K562 (cell line): Measurements from ENCODE around the gene WDR90. TPM values are rescaled to one million over a fixed set of nuclear protein-coding genes. Genes with fewer than 3 reads are reported as not detected.

ENCODE experiments used
- CBX8 ChIP-seq: fragments of 200-600 bp; sonication (generic); IDR thresholded peaks from 2 replicates; pipeline ENCODE4 v1.6.1; 2012; ENCODE audit warnings: borderline replicate concordance, mixed run types, low read depth, mild to moderate bottlenecking, moderate library complexity, mixed read lengths, low read length, control low read depth, inconsistent platforms; ENCODE audit not compliant: poor library complexity, severe bottlenecking; ENCODE audit errors: extremely low read depth
- EP400 ChIP-seq: fragments of 450-650 bp; IDR thresholded peaks from 2 replicates; pipeline ENCODE4 v1.6.1; 2017; ENCODE audit warnings: antibody characterized with exemption, mild to moderate bottlenecking, moderate library complexity
- FOXM1 ChIP-seq, 2 experiments: fragments of 450-650 bp in 1 of 2; sonication (generic) in 1 of 2; formaldehyde crosslinking in 1 of 2; IDR thresholded peaks; 2 replicates each; pipeline versions ENCODE4 v1.6.1 to v1.9.0; 2017 to 2022; ENCODE audit warnings: low read depth in 2 of 2, mild to moderate bottlenecking in 2 of 2, missing genetic modification reagents in 1 of 2, moderate library complexity in 1 of 2
- GABPB1 ChIP-seq: sonication (generic); formaldehyde crosslinking; IDR thresholded peaks from 2 replicates; pipeline ENCODE4 v1.8.0; 2022; ENCODE audit warnings: mild to moderate bottlenecking, missing genetic modification reagents
- HMGN3 ChIP-seq: IDR thresholded peaks from 2 replicates; pipeline ENCODE4 v1.6.1; 2011; ENCODE audit warnings: borderline replicate concordance, low read depth, mild to moderate bottlenecking, mixed read lengths, low read length; ENCODE audit not compliant: insufficient read length; ENCODE audit errors: extremely low read depth
- HNRNPL ChIP-seq: fragments of 200-400 bp; formaldehyde crosslinking; IDR thresholded peaks from 2 replicates; pipeline ENCODE4 v1.6.1; 2017; ENCODE audit warnings: low read depth, mild to moderate bottlenecking, low read length
- LEF1 ChIP-seq: fragments of 450-650 bp; IDR thresholded peaks from 2 replicates; pipeline ENCODE4 v1.6.1; 2016; ENCODE audit warnings: mild to moderate bottlenecking
- MAFG ChIP-seq: fragments of 450-650 bp; conservative IDR thresholded peaks from 2 replicates; pipeline ENCODE4 v1.6.1; 2016; ENCODE audit warnings: missing genetic modification characterization, missing compliant biosample characterization
- MBD2 ChIP-seq: sonication (generic); IDR thresholded peaks from 2 replicates; pipeline ENCODE4 v1.6.1; 2016; ENCODE audit warnings: low read depth, borderline replicate concordance
- MXI1 ChIP-seq: IDR thresholded peaks from 2 replicates; pipeline ENCODE4 v1.6.1; 2011; ENCODE audit warnings: low read depth, mild to moderate bottlenecking, improper control_type of control experiment, low read length
- NFE2 ChIP-seq: IDR thresholded peaks from 2 replicates; pipeline ENCODE4 v1.6.1; 2014; ENCODE audit warnings: antibody characterized with exemption, low read depth
- NRF1 ChIP-seq, 2 experiments: fragments of 450-650 bp; IDR thresholded peaks in 1 of 2; conservative IDR thresholded peaks in 1 of 2; 2 replicates each; pipeline ENCODE4 v1.6.1; 2014; ENCODE audit warnings: mild to moderate bottlenecking in 2 of 2
- POLR2G ChIP-seq: fragments of 200-400 bp; formaldehyde crosslinking; IDR thresholded peaks from 2 replicates; pipeline ENCODE4 v1.6.1; 2017; ENCODE audit warnings: low read depth, mild to moderate bottlenecking, antibody characterized with exemption, low read length, moderate library complexity
- POLR3G ChIP-seq: IDR thresholded peaks from 2 replicates; pipeline ENCODE4 v1.6.1; 2011; ENCODE audit not compliant: insufficient read length, insufficient replicate concordance; ENCODE audit errors: extremely low read depth
- SMAD3 ChIP-seq: fragments of 450-650 bp; formaldehyde crosslinking; conservative IDR thresholded peaks from 2 replicates; pipeline ENCODE4 v1.4.0; 2020; ENCODE audit warnings: mild to moderate bottlenecking
- SMARCA5 ChIP-seq: fragments of 450-650 bp; IDR thresholded peaks from 2 replicates; pipeline ENCODE4 v1.6.1; 2016
- SP1 ChIP-seq: sonication (generic); formaldehyde crosslinking; IDR thresholded peaks from 2 replicates; pipeline ENCODE4 v1.8.1; 2022; ENCODE audit warnings: mild to moderate bottlenecking, missing genetic modification reagents
- SRF ChIP-seq, 2 experiments: fragments of 250-450, 450-650 bp in 1 of 2; sonication (Bioruptor Pico) in 1 of 2; sonication (generic) in 1 of 2; formaldehyde crosslinking; IDR thresholded peaks; 2 replicates each; pipeline versions ENCODE4 v1.5.0 to v1.5.1; 2020 to 2022; ENCODE audit warnings: mild to moderate bottlenecking in 1 of 2, missing genetic modification reagents in 1 of 2
- TARDBP ChIP-seq: fragments of 450-650 bp; IDR thresholded peaks from 2 replicates; pipeline ENCODE4 v1.6.1; 2016
- TEAD4 ChIP-seq, 2 experiments: sonication (generic) in 1 of 2; formaldehyde crosslinking in 1 of 2; IDR thresholded peaks; 2 replicates each; pipeline versions ENCODE4 v1.6.1 to v1.8.0; 2012 to 2022; ENCODE audit warnings: borderline replicate concordance in 1 of 2, inconsistent platforms in 1 of 2, low read length in 1 of 2, mild to moderate bottlenecking in 1 of 2, missing genetic modification reagents in 1 of 2
- ZNF263 ChIP-seq: sonication (generic); formaldehyde crosslinking; IDR thresholded peaks from 2 replicates; pipeline ENCODE4 v1.8.0; 2022; ENCODE audit warnings: mild to moderate bottlenecking, missing genetic modification reagents, borderline replicate concordance
- polyA plus RNA-seq, 8 experiments: library from polyadenylated mRNA; depleted of rRNA in 4 of 8; stranded (reverse) in 5 of 8; unstranded in 3 of 8; fragments of >200 nt; fragmentation: Nextera tagmentation in 2 of 8; fragmentation: Illumina TruSeq in 1 of 8; extraction: Ambion mirVana in 2 of 8; extraction: Trizol in 1 of 8; gene quantifications; 2 replicates each; pipeline versions ENCODE4 v1.2.1 to v1.2.3, GENCODE V29; 2011 to 2014; ENCODE audit warnings: inconsistent platforms in 1 of 8, missing spikeins in 1 of 8
- total RNA-seq, 7 experiments: library from RNA; depleted of rRNA in 6 of 7; stranded (reverse); fragments of >200 nt in 6 of 7; fragmentation: Illumina TruSeq in 2 of 7; extraction: Trizol in 2 of 7; gene quantifications; 2 replicates each; pipeline versions ENCODE4 v1.2.1 to v1.2.3, GENCODE V29; 2011 to 2021; ENCODE audit warnings: low replicate concordance in 1 of 7
- TF ChIP-seq, protein P1 (sequence below): sonication (generic); formaldehyde crosslinking; IDR thresholded peaks from 2 replicates; pipeline ENCODE4 v1.8.1; 2023; ENCODE audit warnings: mild to moderate bottlenecking, missing genetic modification reagents
- TF ChIP-seq, protein P2 (sequence below): fragments of 250-450 bp; sonication (Bioruptor Pico); IDR thresholded peaks from 2 replicates; pipeline ENCODE4 v1.8.0; 2021; ENCODE audit warnings: moderate library complexity, mild to moderate bottlenecking, inconsistent platforms
- TF ChIP-seq, protein P3 (sequence below): sonication (generic); formaldehyde crosslinking; IDR thresholded peaks from 2 replicates; pipeline ENCODE4 v1.8.0; 2022; ENCODE audit warnings: mild to moderate bottlenecking, missing genetic modification reagents

Gene WDR90
- total and polyA plus RNA-seq, 9 of the 15 experiments (the other 6 are each of a cell fraction or from before 2014, with no cell fraction given), result 0.44 to 12.6 (median 3.3) TPM

DNA sequence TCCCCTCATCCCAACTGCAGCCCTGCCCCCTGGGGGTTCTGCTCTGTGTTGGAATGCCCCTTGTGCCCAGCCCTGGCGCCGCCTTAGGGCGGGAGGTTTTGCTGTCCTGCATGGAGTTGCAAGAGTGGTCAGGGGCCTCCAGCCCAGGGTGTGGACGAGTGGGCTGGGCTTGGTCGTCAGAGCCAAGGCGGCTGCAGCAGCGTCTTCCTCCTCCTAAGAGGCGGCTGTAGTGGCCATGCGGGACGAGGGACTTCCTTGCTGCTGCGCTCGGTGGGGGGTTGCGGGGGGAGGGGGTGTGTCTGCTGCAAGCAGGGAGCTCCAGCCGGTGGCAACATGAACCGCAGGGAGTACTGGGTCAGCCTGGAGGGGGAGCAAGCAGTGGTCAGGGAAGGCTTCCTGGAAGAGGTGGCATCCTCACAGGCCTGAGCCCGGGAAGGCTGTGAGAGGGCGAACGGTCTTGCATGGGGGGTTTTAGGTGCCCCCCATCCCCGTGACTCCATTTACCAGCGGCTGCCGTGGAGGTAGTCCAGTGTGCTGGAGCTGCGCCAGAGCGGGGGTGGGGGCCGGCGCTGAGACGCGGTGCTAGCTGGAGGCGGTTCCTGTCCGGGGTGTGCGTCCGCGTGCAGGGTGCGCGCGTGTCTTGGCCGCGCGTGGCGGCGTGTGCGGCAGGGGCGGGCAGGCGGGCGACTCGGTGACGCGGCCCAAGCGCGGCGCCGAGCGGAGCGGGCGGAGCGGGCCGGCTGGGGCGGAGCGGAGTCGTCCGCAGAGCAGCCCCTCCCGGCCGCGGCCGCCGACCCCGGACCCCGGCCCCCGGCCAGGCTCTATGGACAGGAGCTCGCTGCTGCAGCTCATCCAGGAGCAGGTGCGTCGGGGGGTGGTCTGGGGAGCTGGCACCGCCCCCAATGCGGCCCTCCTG, 26.1 kb downstream of the WDR90 start, which contains the start of gene RHBDL1 (continued):
- 0 out of 2 replicates have a peak, but pooled peaks have one; percentile 19 for TF ChIP-seq SMAD3 (CRISPR knock-in tag)
- no peak for TF ChIP-seq FOXM1 (IDR thresholded peaks at IDR 0.05; ENCODE audit: low read depth)
- TF ChIP-seq FOXM1 (CRISPR knock-in tag; IDR thresholded peaks at IDR 0.05; ENCODE audit: low read depth), result 0 out of 2 replicates have a peak, but pooled peaks have one; percentile 43
- TF ChIP-seq HNRNPL, result 0 out of 2 replicates have a peak, but pooled peaks have one; percentile 39
- peak; percentile 45 to 53 for TF ChIP-seq NRF1 (conservative IDR thresholded peaks at IDR 0.05 in 1 of 2, IDR thresholded peaks at IDR 0.05 in 1 of 2)
- peak; percentile 45; the same call in 1 of the 2 replicates for TF ChIP-seq GABPB1 (CRISPR knock-in tag)
- 0 out of 2 replicates have a peak, but pooled peaks have one; percentile 4 for TF ChIP-seq NFE2
- TF ChIP-seq TEAD4 (IDR thresholded peaks at IDR 0.05; ENCODE audit: low read length), result 0 out of 2 replicates have a peak, but pooled peaks have one; percentile 5
- no peak for TF ChIP-seq TEAD4 (CRISPR knock-in tag; IDR thresholded peaks at IDR 0.05; ENCODE audit: borderline replicate concordance)
- TF ChIP-seq, protein P1, sequence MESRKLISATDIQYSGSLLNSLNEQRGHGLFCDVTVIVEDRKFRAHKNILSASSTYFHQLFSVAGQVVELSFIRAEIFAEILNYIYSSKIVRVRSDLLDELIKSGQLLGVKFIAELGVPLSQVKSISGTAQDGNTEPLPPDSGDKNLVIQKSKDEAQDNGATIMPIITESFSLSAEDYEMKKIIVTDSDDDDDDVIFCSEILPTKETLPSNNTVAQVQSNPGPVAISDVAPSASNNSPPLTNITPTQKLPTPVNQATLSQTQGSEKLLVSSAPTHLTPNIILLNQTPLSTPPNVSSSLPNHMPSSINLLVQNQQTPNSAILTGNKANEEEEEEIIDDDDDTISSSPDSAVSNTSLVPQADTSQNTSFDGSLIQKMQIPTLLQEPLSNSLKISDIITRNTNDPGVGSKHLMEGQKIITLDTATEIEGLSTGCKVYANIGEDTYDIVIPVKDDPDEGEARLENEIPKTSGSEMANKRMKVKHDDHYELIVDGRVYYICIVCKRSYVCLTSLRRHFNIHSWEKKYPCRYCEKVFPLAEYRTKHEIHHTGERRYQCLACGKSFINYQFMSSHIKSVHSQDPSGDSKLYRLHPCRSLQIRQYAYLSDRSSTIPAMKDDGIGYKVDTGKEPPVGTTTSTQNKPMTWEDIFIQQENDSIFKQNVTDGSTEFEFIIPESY, result peak; percentile 37; the same call in 1 of the 2 replicates
- TF ChIP-seq MBD2, result no peak
- peak; percentile 83 for TF ChIP-seq HMGN3
- TF ChIP-seq SRF (CRISPR knock-in tag; IDR thresholded peaks at IDR 0.05), result peak in 1 of 2 experiments; percentile 61; a peak in 1 of 4 replicates
- TF ChIP-seq, protein P2, sequence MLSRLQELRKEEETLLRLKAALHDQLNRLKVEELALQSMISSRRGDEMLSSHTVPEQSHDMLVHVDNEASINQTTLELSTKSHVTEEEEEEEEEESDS (CRISPR knock-in tag), result no peak
- TF ChIP-seq, protein P3, sequence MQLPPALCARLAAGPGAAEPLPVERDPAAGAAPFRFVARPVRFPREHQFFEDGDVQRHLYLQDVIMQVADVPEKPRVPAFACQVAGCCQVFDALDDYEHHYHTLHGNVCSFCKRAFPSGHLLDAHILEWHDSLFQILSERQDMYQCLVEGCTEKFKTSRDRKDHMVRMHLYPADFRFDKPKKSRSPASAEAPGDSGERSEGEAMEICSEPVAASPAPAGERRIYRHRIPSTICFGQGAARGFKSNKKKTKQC (CRISPR knock-in tag), result 0 out of 2 replicates have a peak, but pooled peaks have one; percentile 19
- no peak for TF ChIP-seq POLR3G
- TF ChIP-seq SP1 (CRISPR knock-in tag), result peak; percentile 77
- TF ChIP-seq EP400, result peak; percentile 80
- TF ChIP-seq MXI1, result no peak
- TF ChIP-seq ZNF263 (CRISPR knock-in tag), result 0 out of 2 replicates have a peak, but pooled peaks have one; percentile 65
- TF ChIP-seq POLR2G, result peak; percentile 87
- peak; percentile 66; the same call in 1 of the 2 replicates for TF ChIP-seq TARDBP
- TF ChIP-seq LEF1, result peak; percentile 47
- TF ChIP-seq MAFG (tag), result no peak
- TF ChIP-seq CBX8, result no peak
- TF ChIP-seq SMARCA5, result peak; percentile 99
